ENCODE results near the gene GNL3. TPM values are rescaled to one million over a fixed set of nuclear protein-coding genes. Genes with fewer than 3 reads are reported as not detected.

GNL3 gene
- total and polyA plus RNA-seq, 2 of the 8 experiments (the other 6 are each of a cell fraction or from before 2014, with no cell fraction given): 45.5 to 184 TPM

DNA sequence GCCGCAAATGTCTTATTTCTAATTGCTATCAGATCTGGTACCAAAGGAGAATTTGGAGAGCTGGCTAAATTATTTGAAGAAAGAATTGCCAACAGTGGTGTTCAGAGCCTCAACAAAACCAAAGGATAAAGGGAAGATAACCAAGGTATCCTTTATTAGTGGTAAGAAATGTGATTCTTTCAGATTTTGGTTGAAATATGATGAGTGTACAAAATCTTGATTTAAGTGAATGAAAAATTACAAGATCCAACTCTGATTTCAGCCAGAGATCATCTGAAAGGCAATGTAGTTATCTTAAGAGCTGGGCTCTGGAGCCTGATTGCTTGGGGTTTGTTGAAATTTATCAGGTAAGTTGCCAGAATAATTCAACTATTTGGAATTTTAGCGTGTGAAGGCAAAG is 4.7 kb downstream of the GNL3 start (continued):
- TF ChIP-seq, protein P1, sequence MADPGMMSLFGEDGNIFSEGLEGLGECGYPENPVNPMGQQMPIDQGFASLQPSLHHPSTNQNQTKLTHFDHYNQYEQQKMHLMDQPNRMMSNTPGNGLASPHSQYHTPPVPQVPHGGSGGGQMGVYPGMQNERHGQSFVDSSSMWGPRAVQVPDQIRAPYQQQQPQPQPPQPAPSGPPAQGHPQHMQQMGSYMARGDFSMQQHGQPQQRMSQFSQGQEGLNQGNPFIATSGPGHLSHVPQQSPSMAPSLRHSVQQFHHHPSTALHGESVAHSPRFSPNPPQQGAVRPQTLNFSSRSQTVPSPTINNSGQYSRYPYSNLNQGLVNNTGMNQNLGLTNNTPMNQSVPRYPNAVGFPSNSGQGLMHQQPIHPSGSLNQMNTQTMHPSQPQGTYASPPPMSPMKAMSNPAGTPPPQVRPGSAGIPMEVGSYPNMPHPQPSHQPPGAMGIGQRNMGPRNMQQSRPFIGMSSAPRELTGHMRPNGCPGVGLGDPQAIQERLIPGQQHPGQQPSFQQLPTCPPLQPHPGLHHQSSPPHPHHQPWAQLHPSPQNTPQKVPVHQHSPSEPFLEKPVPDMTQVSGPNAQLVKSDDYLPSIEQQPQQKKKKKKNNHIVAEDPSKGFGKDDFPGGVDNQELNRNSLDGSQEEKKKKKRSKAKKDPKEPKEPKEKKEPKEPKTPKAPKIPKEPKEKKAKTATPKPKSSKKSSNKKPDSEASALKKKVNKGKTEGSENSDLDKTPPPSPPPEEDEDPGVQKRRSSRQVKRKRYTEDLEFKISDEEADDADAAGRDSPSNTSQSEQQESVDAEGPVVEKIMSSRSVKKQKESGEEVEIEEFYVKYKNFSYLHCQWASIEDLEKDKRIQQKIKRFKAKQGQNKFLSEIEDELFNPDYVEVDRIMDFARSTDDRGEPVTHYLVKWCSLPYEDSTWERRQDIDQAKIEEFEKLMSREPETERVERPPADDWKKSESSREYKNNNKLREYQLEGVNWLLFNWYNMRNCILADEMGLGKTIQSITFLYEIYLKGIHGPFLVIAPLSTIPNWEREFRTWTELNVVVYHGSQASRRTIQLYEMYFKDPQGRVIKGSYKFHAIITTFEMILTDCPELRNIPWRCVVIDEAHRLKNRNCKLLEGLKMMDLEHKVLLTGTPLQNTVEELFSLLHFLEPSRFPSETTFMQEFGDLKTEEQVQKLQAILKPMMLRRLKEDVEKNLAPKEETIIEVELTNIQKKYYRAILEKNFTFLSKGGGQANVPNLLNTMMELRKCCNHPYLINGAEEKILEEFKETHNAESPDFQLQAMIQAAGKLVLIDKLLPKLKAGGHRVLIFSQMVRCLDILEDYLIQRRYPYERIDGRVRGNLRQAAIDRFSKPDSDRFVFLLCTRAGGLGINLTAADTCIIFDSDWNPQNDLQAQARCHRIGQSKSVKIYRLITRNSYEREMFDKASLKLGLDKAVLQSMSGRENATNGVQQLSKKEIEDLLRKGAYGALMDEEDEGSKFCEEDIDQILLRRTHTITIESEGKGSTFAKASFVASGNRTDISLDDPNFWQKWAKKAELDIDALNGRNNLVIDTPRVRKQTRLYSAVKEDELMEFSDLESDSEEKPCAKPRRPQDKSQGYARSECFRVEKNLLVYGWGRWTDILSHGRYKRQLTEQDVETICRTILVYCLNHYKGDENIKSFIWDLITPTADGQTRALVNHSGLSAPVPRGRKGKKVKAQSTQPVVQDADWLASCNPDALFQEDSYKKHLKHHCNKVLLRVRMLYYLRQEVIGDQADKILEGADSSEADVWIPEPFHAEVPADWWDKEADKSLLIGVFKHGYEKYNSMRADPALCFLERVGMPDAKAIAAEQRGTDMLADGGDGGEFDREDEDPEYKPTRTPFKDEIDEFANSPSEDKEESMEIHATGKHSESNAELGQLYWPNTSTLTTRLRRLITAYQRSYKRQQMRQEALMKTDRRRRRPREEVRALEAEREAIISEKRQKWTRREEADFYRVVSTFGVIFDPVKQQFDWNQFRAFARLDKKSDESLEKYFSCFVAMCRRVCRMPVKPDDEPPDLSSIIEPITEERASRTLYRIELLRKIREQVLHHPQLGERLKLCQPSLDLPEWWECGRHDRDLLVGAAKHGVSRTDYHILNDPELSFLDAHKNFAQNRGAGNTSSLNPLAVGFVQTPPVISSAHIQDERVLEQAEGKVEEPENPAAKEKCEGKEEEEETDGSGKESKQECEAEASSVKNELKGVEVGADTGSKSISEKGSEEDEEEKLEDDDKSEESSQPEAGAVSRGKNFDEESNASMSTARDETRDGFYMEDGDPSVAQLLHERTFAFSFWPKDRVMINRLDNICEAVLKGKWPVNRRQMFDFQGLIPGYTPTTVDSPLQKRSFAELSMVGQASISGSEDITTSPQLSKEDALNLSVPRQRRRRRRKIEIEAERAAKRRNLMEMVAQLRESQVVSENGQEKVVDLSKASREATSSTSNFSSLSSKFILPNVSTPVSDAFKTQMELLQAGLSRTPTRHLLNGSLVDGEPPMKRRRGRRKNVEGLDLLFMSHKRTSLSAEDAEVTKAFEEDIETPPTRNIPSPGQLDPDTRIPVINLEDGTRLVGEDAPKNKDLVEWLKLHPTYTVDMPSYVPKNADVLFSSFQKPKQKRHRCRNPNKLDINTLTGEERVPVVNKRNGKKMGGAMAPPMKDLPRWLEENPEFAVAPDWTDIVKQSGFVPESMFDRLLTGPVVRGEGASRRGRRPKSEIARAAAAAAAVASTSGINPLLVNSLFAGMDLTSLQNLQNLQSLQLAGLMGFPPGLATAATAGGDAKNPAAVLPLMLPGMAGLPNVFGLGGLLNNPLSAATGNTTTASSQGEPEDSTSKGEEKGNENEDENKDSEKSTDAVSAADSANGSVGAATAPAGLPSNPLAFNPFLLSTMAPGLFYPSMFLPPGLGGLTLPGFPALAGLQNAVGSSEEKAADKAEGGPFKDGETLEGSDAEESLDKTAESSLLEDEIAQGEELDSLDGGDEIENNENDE (IDR thresholded peaks at IDR 0.05; ENCODE audit: insufficient replicate concordance, low read length): no peak
- TF ChIP-seq JUN (IDR thresholded peaks at IDR 0.05; ENCODE audit: low read depth, low read length) (no peak), BACH1 (IDR thresholded peaks at IDR 0.05; ENCODE audit: low read length) (no peak), NRF1 (IDR thresholded peaks at IDR 0.05; ENCODE audit: low read depth, low read length) (no peak), CHD2 (IDR thresholded peaks at IDR 0.05; ENCODE audit: low read length) (no peak)
- TF ChIP-seq, protein P2, sequence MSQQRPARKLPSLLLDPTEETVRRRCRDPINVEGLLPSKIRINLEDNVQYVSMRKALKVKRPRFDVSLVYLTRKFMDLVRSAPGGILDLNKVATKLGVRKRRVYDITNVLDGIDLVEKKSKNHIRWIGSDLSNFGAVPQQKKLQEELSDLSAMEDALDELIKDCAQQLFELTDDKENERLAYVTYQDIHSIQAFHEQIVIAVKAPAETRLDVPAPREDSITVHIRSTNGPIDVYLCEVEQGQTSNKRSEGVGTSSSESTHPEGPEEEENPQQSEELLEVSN (IDR thresholded peaks at IDR 0.05): no peak

All from H1 (cell line).